Superior temporal gyrus (tissue), 1 donor: ENCODE measurements around the gene S100A6.
"Not testable (repeated sequence)": the region's sequence is repeated elsewhere in the genome, so short reads cannot be mapped to it uniquely, and the experiment has no call there.

ENCODE experiments used
- DNase-seq: peaks from one replicate; pipeline ENCODE4 v3.0.0-alpha.2; 2016; ENCODE audit errors: extremely low spot score

Gene S100A6

DNA sequence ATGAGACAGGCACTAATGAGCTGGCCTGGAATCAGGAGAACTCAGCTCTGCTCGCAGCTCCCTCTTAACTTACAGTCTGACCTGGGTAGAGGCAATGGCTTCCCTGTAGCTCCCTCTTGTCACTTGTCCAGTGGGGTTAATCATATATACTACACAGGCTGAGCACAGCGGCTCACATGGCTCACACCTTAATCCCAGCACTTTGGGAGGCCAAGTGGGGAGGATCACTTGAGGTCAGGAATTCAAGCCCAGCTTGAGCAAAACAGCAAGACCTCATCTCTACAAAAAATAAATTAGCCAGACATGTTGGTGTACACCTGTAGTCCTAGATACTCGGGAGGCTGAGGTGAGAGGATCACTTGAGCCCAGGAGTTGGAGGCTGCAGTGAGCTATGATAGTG lies 4.2 kb downstream of the S100A6 start:
- DNase-seq: no peak

DNA sequence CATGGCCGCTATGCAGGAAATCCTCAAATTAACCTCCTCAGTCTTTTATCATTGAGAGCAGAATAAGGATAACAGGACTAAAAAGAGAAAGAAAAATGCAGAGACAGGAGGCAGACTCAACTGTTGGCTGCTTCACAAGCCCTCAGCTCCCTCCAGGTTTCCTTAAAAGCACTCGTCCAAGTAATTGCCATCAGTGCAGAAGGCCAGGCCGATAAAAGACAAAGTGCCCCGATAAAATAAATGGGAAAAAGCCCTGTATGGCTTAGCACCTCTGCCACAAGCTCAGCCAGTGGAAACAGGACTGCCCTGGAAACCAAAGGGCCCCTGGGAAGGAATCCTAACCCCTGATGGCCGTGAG lies 8.1 kb downstream of the S100A6 start:
- no peak for DNase-seq

DNA sequence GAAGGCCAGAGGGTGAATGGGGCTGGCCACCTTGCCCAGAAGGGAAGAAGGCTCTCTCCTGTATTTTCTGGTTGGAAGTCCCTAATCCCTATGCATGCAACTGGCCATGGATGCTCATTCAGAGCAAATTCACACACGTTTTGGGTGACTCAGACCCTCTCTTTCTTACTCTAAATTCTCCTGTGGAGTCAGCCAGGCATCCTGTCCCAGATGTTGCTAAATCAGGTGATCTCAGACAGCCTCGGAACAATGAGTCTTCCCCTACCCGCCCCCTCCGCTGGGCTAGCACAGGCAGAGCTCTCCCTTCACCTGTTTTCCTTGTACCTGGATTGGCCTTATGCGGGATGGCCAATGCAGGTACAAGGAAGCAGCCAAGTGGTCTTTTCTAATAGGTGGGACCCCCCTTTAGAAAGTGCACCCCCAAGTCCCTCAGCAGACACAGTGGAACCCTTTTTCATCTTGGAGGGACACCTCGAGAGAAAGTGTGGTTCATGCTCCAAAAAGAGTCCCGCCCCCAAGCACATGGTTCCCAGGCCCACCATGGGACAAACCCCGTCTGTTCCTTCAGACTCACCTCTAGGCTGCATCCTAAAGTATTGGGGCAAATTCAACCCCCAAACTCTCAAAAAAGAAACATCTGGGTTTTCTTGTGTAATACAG lies 8.6 kb downstream of the S100A6 start:
- DNase-seq: no peak

DNA sequence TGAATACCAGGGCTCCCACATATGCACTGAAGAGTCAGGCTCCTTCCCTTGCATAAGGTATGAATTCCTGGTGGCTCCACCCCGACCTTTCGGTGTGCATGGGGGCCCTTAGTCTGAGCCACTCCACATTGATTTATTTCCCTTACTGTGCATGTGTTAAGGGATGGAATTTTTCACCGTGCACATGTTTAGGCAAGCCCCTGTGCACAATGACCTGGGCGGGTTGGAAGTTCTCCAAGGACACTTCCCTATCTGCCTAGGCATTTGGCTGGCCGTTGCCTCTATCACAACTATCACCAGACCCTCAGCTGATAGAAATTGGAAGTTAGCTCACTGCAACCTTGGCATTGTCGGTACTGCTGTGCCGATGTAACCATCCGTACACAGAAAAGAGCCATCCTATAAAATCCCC lies 9.7 kb downstream of the S100A6 start:
- no peak for DNase-seq

DNA sequence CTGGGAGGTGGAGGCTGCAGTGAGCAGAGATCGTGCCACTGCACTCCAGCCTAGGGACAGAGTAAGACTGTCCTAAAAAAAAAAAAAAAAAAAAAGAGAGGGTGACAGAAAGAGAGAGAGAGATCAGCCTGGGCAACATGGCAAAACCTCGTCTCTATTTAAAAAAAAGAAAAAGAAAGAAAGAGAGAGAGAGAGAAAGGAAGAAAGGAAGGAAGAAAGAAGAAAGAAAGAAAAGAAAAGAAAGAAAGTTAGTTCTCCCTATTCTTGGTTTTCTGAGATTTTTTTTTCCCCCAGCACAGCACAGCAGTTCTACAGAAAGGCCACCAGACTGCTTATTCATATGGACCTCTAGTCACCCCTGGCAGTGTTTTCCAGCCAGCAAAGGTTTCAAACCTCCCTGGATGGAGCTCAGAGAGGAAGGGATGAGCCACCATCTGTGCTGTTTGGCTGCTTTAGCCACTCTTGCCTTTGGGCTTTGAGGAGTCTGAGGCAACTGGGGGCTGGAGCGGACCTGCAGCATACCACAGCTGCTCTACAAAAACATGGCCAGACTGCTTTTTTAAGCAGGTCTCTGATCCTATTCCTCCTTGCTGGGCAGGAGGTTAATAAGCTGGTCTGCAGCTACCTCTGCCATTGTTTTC lies 10.6 kb downstream of the S100A6 start:
- DNase-seq: no peak

DNA sequence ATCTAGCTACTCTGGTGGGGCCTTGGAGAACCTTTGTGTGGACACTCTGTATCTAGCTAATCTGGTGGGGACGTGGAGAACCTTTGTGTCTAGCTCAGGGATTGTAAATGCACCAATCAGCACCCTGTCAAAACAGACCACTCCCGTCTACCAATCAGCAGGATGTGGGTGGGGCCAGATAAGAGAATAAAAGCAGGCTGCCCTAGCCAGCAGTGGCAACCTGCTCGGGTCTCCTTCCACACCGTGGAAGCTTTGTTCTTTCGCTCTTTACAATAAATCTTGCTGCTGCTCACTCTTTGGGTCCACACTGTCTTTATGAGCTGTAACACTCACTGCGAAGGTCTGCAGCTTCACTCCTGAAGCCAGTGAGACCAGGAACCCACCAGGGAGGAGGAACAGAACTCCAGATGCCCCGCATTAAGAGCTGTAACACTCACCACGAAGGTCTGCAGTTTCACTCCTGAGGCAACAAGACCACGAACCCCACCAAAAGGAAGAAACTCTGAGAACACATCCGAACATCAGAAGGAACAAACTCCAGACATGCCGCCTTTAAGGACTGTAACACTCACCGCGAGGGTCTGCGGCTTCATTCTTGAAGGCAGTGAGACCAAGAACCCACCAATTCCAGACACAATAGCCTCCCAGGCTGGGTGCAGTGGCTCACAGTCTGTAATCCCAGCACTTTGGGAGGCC lies 13.3 kb downstream of the S100A6 start:
- DNase-seq: not testable (repeated sequence)

DNA sequence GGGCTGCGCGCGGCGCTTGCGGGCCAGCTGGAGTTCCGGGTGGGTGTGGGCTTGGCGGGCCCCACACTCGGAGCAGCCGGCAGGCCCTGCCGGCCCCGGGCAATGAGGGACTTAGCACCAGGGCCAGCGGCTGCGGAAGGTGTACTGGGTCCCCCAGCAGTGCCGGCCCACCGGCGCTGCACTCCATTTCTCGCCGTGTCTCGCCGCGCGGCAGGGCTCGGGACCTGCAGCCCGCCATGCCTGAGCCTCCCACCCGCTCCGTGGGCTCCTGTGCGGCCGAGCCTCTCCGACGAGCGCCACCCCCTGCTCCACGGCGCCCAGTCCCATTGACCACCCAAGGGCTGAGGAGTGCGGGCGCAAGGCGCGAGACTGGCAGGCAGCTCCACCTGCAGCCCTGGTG lies 14.0 kb downstream of the S100A6 start:
- DNase-seq: not testable (repeated sequence)

DNA sequence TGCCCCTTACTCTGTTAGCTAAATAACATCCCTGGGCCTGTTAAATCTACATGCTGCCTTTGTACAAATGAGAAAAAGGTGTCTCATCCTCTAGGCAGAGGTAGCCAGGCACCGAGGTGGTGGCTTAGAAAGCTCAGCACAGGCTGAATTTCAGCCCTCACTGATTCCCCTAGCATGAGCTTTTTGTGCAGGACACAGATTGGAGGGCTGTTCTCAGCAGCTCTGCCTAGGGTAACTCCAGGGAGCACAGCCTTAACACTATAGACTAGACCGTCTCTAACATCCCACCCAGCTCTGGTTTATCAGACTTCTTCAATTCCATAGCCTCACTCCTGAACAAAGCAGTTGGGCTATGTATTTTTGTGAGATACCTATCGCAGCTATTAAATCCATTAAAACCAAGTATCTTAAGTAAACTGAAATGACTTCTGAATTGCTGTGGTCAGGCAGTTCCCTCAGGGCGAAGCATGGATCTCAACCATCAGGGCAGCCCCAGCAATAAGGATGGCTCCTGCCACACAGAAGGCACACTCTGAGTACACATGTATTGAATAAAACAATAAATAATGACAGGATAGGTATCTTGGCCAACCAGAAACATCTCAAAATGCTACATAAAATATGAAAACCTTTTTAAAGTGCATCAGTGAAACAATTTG lies 14.8 kb downstream of the S100A6 start:
- DNase-seq: no peak

DNA sequence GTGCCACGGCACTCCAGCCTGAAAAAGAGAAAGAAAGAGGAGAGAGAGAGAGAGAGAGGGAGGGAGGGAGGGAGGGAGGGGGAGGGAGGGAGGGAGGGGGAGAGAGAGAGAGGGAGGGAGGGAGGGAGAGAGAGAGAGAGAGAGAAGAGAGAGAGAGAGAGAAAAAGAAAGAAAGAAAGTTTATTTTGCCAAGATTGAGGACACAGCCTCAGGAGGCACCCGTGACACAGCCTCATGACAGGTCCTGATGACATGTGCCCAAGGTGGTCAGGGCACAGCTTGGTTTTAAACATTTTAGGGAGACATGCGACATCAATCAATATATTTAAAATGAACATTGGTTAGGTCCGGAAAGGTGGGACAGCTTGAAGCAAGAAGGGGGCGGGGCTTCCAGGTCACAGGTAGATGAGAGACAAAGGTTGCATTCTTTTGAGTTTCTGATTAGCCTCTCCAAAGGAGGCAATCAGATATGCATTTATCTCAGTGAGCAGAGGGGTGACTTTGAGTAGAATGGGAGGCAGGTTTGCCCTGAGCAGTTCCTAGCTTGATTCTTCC lies 15.6 kb downstream of the S100A6 start:
- DNase-seq: not testable (repeated sequence)

DNA sequence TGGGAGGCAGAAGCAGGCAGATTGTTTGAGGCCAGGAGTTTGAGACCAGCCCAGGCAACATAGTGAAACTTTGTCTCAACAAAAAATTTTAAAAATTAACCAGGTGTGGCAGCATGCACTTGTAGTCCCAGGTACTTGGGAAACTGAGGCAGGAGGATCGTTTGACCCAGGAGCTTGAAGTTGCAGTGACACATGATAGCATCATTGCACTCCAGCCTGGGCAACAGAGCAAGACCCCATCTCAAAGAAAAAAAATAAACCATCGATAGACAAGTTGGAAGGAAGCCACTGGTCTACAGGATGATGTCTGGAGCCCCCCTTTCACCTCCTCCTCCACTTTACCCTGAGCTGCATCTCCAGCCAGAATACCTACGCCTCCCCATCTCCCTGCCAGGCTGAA lies 16.5 kb downstream of the S100A6 start:
- DNase-seq: no peak

DNA sequence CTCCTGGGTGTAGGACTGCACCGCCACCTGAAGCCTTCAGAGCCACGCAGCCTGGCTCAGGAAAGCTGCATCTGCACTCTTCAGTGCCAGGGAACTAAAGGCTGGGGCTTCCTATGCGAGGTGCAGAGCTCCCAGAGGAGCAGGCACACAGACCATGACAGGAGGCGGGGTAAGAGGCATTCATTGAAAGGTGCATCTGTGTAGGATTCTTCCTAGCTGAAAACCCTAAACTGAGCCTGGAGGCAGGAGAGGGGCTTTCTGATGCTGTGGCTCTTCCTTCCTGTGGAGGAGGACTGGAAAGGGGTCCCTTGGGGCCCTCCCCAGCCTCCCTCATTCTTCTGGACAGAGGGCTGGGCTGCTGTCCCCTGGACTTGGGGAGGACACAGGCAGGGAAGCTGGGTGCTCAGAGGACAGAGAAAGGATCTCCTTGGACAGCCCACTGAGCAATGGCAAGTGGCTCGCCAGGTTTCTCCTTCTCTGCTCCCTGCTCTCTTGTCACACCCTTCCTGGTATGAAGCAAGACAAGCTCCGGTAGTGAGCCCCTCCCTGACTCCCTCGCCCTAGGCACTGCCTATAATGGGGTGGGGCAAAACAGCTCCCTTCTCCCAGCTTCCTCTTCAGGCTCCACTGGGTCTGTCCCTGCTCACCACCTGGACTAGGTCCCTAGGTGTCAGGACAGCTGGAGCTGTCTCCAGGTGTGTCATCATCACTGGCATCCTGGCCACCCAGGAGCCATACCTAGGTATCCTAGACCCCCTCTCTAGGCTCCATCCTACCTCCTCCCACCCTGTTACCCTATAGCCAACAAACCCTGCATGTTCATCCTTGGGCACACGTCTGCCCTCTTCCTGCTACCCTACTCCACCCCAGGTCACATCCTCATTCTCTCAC lies 20.0 kb downstream of the S100A6 start:
- DNase-seq: no peak

DNA sequence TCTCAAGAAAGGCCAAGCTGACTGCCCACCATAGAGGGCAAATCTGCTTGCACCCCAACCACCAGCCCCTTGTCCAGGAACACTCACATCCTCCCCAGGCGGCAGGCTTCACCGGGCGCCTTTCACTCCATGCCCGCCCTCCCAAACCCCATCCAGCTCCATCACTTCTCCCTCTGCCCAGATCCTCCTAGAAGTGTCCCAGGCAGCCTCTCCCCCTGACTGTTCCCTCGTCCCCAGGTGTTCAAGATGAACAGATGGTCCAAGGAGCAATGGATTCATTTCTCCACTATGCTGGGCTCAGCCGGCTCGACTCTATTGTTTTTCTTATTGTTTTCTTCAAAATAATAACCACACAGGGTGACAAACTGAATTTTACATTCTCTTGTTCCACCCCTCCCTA lies 22.1 kb downstream of the S100A6 start:
- no peak for DNase-seq

DNA sequence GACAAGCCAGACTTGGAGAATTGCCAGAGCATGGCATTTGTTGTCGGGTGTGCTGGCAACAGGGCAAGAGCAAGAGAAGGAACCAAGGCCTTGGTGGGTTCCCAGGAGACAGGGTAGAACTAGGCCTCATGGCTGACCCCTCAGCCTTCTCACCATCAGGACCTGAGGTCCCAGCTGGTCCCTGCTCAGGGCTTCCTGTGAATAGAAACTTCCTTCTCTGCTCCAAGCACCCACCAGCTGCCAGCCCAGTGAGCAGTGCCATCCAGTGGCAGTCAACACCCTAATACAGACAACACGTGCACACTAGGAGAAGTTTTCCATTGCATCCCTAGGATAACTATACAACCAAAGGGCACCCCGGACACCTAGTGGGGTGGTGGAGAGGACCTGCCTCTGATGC lies 22.8 kb downstream of the S100A6 start:
- DNase-seq: no peak

DNA sequence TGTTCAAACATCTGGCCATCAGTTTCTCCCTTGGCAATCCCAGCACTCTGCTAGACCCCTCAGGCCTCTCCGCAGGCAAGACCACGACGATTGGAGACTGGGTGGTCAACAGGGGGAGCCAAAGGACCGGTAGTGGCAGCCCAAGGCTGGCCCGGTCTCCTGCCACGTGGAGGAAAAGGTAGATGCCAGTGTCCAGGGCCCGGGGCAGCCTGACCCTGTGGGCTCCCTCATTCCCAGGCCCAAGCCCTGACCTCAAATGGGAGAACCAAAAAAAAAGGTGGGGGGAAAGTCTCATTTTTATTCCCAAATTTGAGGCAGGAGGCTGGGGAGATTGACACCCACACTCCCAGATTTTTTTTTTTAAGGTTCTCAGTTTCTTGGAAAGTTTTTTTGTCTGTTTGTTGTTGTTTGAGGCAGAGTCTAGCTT lies 24.8 kb downstream of the S100A6 start:
- peak; percentile 79 for DNase-seq

DNA sequence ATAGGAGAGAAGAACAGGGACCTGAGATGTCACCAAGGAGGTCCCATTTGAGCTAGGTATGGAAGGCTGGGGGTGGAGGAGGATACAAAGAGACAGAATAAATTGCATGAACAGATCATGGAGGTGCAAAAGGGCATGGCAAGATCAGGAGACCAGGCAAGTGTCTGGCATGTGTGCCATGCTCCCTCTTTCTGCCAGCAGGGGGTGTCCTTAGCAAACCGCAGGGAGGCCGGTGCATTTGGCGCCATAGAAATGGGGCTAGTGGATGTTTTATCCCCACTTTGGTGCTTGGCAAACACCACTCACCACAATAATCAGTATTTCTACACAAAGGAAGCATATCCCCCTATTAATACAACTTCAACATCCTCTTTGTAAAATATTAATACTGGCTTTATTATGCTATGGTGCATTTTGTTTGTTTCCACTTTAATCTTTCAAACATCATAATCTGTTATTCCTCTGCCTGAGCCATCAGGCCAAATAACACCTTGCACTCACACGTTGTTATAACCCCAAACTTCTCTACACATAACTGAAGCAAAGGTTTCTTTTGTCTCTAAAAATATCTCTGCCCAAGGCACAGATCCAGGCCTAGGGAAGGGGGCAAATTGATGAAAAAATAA lies 25.9 kb downstream of the S100A6 start:
- DNase-seq: no peak

DNA sequence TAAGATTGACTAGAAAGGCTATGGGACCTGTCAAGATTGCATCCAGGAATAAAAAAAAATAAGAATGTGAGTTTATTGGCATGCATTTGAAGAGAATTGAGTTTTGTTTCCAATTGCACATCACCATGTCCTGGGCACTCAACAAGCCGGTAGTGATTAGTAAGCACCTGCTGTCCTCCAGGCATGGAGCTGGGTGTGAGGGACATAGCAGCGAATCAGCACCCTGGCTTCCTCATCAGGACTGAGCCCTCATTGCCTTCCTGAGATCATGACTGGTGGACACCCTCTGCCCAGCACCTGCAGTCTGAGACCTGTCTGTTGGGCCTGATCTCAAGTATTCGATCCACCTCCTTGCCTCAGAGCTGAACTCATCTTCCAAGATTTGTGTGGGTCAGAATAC lies 26.8 kb downstream of the S100A6 start:
- DNase-seq: no peak

DNA sequence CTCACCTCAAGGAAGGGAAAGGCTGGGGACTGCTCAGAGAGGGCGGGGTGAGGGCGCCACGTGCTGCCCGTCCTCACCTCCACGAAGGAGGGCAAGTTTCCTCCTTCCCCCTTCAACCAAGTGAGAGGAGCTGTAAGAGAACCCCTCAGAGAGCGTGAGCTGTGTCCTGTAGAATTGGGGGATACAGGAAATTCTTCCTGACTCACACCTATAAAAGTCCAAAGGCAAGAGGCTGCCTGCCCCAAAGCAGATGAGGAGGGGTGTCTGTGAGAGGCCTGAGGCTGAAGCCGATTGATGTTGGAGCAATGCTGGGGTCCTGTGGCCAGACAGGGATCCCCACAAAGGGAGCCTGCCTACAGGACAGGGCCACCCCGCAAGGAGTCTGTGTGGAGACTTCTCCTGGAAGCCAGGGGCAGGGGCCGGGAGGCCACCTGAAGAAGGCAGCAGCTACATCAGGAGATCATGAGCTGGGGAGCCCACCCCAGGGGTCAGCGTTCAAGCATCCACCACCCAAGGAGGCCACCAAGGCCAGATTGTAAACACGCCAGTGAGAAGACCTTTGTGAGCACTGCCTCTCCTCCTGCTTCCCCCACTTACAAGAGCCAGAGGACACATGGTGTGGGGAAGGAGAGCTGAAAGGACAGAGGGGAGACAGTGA lies 27.7 kb downstream of the S100A6 start:
- DNase-seq: no peak

DNA sequence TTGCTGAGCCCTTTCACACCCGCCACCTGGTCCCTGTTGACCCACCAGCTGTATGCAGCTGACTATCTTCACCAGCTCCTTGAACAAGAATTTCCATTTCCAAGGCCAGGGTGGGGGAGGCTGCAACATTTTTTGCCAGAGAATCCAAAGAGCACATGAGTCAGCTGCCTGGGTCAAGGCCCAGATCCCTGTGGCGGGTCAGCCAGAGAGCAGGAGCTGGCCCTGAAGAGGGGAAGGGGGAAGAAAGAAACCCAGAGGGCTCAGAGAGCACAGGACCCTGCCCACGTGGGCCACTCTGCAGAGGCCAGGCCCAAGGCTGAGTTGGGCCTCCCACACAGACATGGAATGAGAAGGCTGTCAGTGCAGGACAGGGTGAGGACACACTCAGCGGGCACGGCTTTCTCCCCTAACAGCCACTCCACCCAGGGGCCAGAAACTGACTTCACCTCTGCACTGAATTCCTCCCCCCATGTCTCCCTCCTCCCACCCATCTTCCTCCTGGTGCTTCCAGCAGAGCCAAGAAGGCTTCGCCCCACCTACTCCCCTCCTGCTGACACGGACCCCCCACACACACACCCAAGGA lies 28.9 kb downstream of the S100A6 start:
- no peak for DNase-seq

DNA sequence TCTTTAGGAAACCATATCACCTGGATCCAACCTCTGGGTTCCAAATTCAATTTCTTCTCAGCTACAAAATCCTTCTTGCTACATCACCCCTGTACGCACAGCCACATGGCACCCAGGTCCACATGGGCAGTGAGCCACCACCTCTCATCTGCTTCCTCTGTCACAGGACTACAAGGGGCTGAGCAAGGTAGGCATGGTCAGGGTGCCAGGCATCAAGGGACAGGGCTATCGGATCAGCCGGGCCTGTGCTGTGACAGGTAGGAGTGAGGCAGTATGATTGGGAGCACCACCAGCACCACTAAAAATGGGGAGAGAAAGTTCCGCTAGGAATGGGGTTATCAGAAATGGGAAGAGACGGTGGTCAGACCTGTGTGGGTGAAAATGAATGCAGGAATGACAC lies 29.4 kb downstream of the S100A6 start:
- DNase-seq: no peak

DNA sequence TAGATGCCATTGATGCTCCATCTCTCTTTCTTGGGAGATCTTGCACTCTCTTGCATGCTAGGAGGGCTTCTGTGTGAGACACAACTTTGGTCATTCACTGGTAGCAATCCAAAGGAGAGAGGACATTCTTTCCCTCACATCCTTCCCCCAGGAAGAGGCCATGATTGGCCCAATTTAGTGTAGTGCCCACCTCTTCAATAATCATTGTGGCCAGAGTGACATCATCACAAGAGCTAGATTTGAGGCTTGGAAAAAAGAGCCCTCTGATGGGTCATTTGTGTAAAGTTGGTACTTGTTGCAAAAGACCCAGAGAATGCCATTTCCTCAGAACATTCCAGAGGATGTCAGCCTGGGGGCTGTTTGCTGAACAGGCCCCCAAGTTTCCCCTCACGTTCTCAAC lies 30.2 kb downstream of the S100A6 start:
- no peak for DNase-seq
